ENCODE measurements around the gene NEFH. TPM values are rescaled to one million over a fixed set of nuclear protein-coding genes. Genes with fewer than 3 reads are reported as not detected.

The NEFH gene
- total RNA-seq, 2 experiments from 2014 or later = not detected

GRCh38 chr22:29464581-29464980, 15.4 kb upstream of the NEFH start:
- BruUV-seq (replicated peaks) = no TSS peak
- CTCF ChIA-PET (ENCODE audit: unreplicated experiment) = no interaction called here

GRCh38 chr22:29469755-29470154, 10.3 kb upstream of the NEFH start:
- POLR2A ChIA-PET = no interaction called here
- Histone ChIP-seq H4K20me1 (ENCODE audit: insufficient read depth, low read length) (no peaks in the 10 kb centered on the region), H3K79me2 (ENCODE audit: insufficient read depth, low read depth, low read length) (no peaks in the 10 kb centered on the region), H3K4me2 (ENCODE audit: low read length) (peak overlapping the region; percentile 76), H3K36me3 (ENCODE audit: insufficient read depth, low read length) (no peaks in the 10 kb centered on the region), H3K9me2 (ENCODE audit: insufficient read depth, low read length) (no peaks in the 10 kb centered on the region), H2AFZ (ENCODE audit: low read length) (peak overlapping the region; percentile 66; the same call in 1 of the 2 replicates), H3K4me1 (ENCODE audit: insufficient read depth, low read length, poor library complexity, severe bottlenecking) (peaks cover 6% of the 10 kb centered on the region), H3K27ac (ENCODE audit: low read depth, low read length, poor library complexity, severe bottlenecking) (no peak overlapping the region), H3K9me3 (ENCODE audit: low read length) (no peaks in the 10 kb centered on the region), H3K4me3 (ENCODE audit: low read depth, low read length, poor library complexity, severe bottlenecking) (peak overlapping the region; percentile 59)
- CTCF ChIA-PET (ENCODE audit: unreplicated experiment) = no interaction called here
- no peak for DNase-seq (ENCODE audit: low spot score)
- intact Hi-C loops (cut with micrococcal nuclease; ENCODE audit: unreplicated experiment) = loop anchor here (5.0 kb wide), 1 partner anchor 72 kb away; no protein-coding TSS in a partner anchor
- BruUV-seq (replicated peaks) = no TSS peak
- TF ChIP-seq CTCF (conservative IDR thresholded peaks at IDR 0.05; ENCODE audit: low read length) (no peak), EZH2phosphoT487 (IDR thresholded peaks at IDR 0.05; ENCODE audit: borderline replicate concordance, low read depth, low read length) (no peak)

More at GRCh38 chr22:29464581-29464980, 15.4 kb upstream of the NEFH start:
- Histone ChIP-seq H3K36me3 (ENCODE audit: insufficient read depth, low read length) (no peaks in the 10 kb centered on the region), H2AFZ (ENCODE audit: low read length) (no peak overlapping the region), H3K9me2 (ENCODE audit: insufficient read depth, low read length) (no peaks in the 10 kb centered on the region), H3K4me3 (ENCODE audit: low read depth, low read length, poor library complexity, severe bottlenecking) (no peak overlapping the region), H4K20me1 (ENCODE audit: insufficient read depth, low read length) (no peaks in the 10 kb centered on the region), H3K79me2 (ENCODE audit: insufficient read depth, low read depth, low read length) (no peaks in the 10 kb centered on the region), H3K4me1 (ENCODE audit: insufficient read depth, low read length, poor library complexity, severe bottlenecking) (no peaks in the 10 kb centered on the region), H3K27ac (ENCODE audit: low read depth, low read length, poor library complexity, severe bottlenecking) (no peak overlapping the region), H3K9me3 (ENCODE audit: low read length) (no peaks in the 10 kb centered on the region), H3K4me2 (ENCODE audit: low read length) (no peak overlapping the region)
- no peak for DNase-seq (ENCODE audit: low spot score)
- TF ChIP-seq CTCF (conservative IDR thresholded peaks at IDR 0.05; ENCODE audit: low read length) (no peak), EZH2phosphoT487 (IDR thresholded peaks at IDR 0.05; ENCODE audit: borderline replicate concordance, low read depth, low read length) (no peak)
- intact Hi-C loops (cut with micrococcal nuclease; ENCODE audit: unreplicated experiment) = no loop called here
- POLR2A ChIA-PET = no interaction called here

GRCh38 chr22:29470159-29470855, 9.7 kb upstream of the NEFH start:
- Histone ChIP-seq H4K20me1 (ENCODE audit: insufficient read depth, low read length) (no peaks in the 10 kb centered on the region), H3K4me1 (ENCODE audit: insufficient read depth, low read length, poor library complexity, severe bottlenecking) (peaks cover 8% of the 10 kb centered on the region), H3K36me3 (ENCODE audit: insufficient read depth, low read length) (no peaks in the 10 kb centered on the region), H3K9me2 (ENCODE audit: insufficient read depth, low read length) (no peaks in the 10 kb centered on the region), H3K27ac (ENCODE audit: low read depth, low read length, poor library complexity, severe bottlenecking) (no peak overlapping the region), H3K79me2 (ENCODE audit: insufficient read depth, low read depth, low read length) (no peaks in the 10 kb centered on the region), H3K4me2 (ENCODE audit: low read length) (peak overlapping the region; percentile 76), H3K9me3 (ENCODE audit: low read length) (no peaks in the 10 kb centered on the region), H2AFZ (ENCODE audit: low read length) (peak overlapping the region; percentile 66; the same call in 1 of the 2 replicates), H3K4me3 (ENCODE audit: low read depth, low read length, poor library complexity, severe bottlenecking) (peak overlapping the region; percentile 59)
- CTCF ChIA-PET (ENCODE audit: unreplicated experiment) = no interaction called here
- BruUV-seq (replicated peaks) = no TSS peak
- TF ChIP-seq CTCF (conservative IDR thresholded peaks at IDR 0.05; ENCODE audit: low read length) (peak; percentile 94), EZH2phosphoT487 (IDR thresholded peaks at IDR 0.05; ENCODE audit: borderline replicate concordance, low read depth, low read length) (no peak)
- DNase-seq (ENCODE audit: low spot score) = peak; percentile 81
- intact Hi-C loops (cut with micrococcal nuclease; ENCODE audit: unreplicated experiment) = loop anchor here (5.0 kb wide), 1 partner anchor 73 kb away; no protein-coding TSS in a partner anchor
- POLR2A ChIA-PET = no interaction called here
